Muscle layer of colon (tissue), 2 donors: ENCODE data around the gene TNS3.
"Not testable (repeated sequence)": the region's sequence is repeated elsewhere in the genome, so short reads cannot be mapped to it uniquely, and the experiment has no call there.

Experiments used
- H3K27ac ChIP-seq: one replicate; pipeline ENCODE4 v1.7.0; 2013; ENCODE audit warnings: low read depth, mild to moderate bottlenecking, low read length, moderate library complexity
- H3K27me3 ChIP-seq, 2 donors: one replicate each; pipeline ENCODE4 v1.7.0; 2013; ENCODE audit warnings: low read length in 2 of 2, mild to moderate bottlenecking in 2 of 2; ENCODE audit not compliant: insufficient read depth in 2 of 2, control insufficient read depth in 1 of 2
- H3K36me3 ChIP-seq: one replicate; pipeline ENCODE4 v1.7.0; 2013; ENCODE audit warnings: mild to moderate bottlenecking, low read length; ENCODE audit not compliant: insufficient read depth
- H3K4me1 ChIP-seq: one replicate; pipeline ENCODE4 v1.7.0; 2013; ENCODE audit warnings: mild to moderate bottlenecking, low read length; ENCODE audit not compliant: insufficient read depth
- H3K4me3 ChIP-seq, 2 donors: one replicate each; pipeline ENCODE4 v1.7.0; 2013; ENCODE audit warnings: low read length in 2 of 2, low read depth in 1 of 2, mild to moderate bottlenecking in 1 of 2, moderate library complexity in 1 of 2
- H3K9ac ChIP-seq: one replicate; pipeline ENCODE4 v1.7.0; 2013; ENCODE audit warnings: low read length
- H3K9me3 ChIP-seq: one replicate; pipeline ENCODE4 v1.7.0; 2013; ENCODE audit warnings: mild to moderate bottlenecking, low read length
- donor health status: abdominal sarcoma.
- donor health status: Adenocarcinoma of cecum.

TNS3 gene

DNA sequence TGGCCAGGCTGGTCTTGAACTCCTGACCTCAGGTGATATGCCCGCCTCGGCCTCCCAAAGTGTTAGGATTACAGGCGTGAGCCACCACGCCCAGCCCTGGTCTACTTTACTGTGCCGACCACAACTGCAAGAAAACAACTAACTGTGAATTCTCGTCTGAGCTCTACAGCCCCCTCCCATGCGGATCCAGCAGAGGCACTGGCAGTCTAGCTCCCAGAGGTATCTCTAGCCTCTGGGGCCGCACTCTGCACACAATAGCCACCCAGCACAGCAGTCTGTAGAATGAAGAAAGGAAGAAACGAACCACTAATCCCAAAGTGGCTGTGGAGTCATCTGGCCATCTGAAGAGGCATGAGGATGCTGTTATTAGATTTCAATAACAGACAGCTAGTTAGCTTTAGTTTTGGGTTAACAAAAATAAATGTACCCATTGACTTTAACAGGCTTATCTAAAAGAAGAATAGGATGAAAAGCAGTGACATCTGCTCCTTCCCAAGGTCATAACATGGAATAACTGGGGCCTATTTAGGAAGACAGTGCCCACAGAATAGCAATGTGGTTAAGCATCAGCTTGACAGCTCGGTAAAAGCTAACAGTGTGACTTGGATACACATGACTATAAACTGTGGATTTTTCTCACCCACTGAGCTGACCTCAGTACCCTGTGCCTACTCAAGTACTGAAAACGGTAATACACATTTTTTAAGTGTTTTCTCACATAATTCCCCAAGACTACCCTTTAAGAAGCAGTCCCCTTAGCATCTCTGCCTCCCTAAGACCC, 131.9 kb downstream of the TNS3 start:
- Histone ChIP-seq H3K9me3 (no peaks in the 10 kb centered on the region), H3K27ac (no peak overlapping the region), H3K4me3 (no peak overlapping the region), H3K36me3 (no peaks in the 10 kb centered on the region), H3K9ac (no peak overlapping the region), H3K27me3 (no peaks in the 10 kb centered on the region), H3K4me1 (peaks cover 29% of the 10 kb centered on the region)

- Histone ChIP-seq H3K9me3 (no peaks in the 10 kb centered on the region), H3K27ac (no peak overlapping the region), H3K4me3 (no peak overlapping the region), H3K4me1 (peaks cover 21% of the 10 kb centered on the region), H3K36me3 (no peaks in the 10 kb centered on the region), H3K27me3 (no peaks in the 10 kb centered on the region), H3K9ac (no peak overlapping the region)
Observed at GRCh38 chr7:47448971-47449370, 132.9 kb downstream of the TNS3 start.

GRCh38 chr7:47447621-47448349, 134.1 kb downstream of the TNS3 start:
- no peaks in the 10 kb centered on the region for H3K36me3 ChIP-seq
- H3K27ac ChIP-seq, result no peak overlapping the region
- no peaks in the 10 kb centered on the region for H3K27me3 ChIP-seq
- no peak overlapping the region for H3K4me3 ChIP-seq
- H3K9ac ChIP-seq, result no peak overlapping the region
- H3K9me3 ChIP-seq, result no peaks in the 10 kb centered on the region
- H3K4me1 ChIP-seq, result peaks cover 12% of the 10 kb centered on the region

GRCh38 chr7:47446871-47447466, 134.9 kb downstream of the TNS3 start:
- H3K27me3 ChIP-seq, result no peaks in the 10 kb centered on the region
- H3K4me1 ChIP-seq, result peaks cover 3% of the 10 kb centered on the region
- no peak overlapping the region for H3K9ac ChIP-seq
- H3K4me3 ChIP-seq, result no peak overlapping the region
- no peak overlapping the region for H3K27ac ChIP-seq
- H3K36me3 ChIP-seq, result no peaks in the 10 kb centered on the region
- no peaks in the 10 kb centered on the region for H3K9me3 ChIP-seq

GRCh38 chr7:47444376-47445098, 137.4 kb downstream of the TNS3 start:
- Histone ChIP-seq H3K9ac (no peak overlapping the region), H3K27ac (no peak overlapping the region), H3K4me1 (no peaks in the 10 kb centered on the region)

DNA sequence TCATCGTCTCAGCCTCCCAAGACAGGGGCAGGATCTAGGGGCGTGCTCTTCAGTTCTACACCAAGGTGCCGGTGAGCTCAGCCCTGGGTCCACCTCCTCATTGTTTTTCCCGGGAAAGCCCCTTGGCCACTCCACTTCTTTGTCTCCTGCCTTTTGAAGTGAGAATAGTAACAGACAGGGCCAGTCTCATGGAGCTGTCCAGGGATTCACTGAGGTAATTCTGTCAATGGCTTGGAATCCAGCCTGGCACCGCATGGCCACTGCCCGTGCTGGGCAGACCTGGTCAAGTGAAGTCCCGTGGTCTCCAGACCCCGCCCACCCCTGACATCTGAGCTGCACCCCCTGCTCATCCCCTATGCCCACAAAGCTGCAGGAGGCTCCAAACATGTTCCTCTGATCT, 138.9 kb downstream of the TNS3 start:
- H3K27ac ChIP-seq, result no peak overlapping the region
- no peaks in the 10 kb centered on the region for H3K36me3 ChIP-seq
- no peaks in the 10 kb centered on the region for H3K9me3 ChIP-seq
- H3K27me3 ChIP-seq, result no peaks in the 10 kb centered on the region
- H3K4me1 ChIP-seq, result no peaks in the 10 kb centered on the region
- H3K9ac ChIP-seq, result no peak overlapping the region
- no peak overlapping the region for H3K4me3 ChIP-seq

More at GRCh38 chr7:47444376-47445098, 137.4 kb downstream of the TNS3 start:
- no peaks in the 10 kb centered on the region for H3K27me3 ChIP-seq
- no peaks in the 10 kb centered on the region for H3K36me3 ChIP-seq
- H3K9me3 ChIP-seq, result no peaks in the 10 kb centered on the region
- H3K4me3 ChIP-seq, result no peak overlapping the region

DNA sequence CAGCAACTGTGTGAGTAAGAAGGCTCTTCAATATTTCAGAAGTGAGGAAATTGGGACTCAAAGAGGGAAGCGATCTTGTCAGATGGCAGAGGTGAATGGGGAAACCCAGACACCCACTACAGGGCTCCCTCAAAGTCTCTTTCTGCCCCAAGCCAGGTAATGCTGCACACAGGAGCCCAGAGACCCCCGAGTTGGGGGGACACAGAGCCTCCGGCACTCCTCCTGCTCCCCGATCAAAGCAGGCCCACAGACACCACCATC, 139.4 kb downstream of the TNS3 start:
- Histone ChIP-seq H3K4me1 (no peaks in the 10 kb centered on the region), H3K9ac (no peak overlapping the region), H3K9me3 (no peaks in the 10 kb centered on the region), H3K27me3 (no peaks in the 10 kb centered on the region), H3K27ac (no peak overlapping the region), H3K4me3 (no peak overlapping the region), H3K36me3 (no peaks in the 10 kb centered on the region)

DNA sequence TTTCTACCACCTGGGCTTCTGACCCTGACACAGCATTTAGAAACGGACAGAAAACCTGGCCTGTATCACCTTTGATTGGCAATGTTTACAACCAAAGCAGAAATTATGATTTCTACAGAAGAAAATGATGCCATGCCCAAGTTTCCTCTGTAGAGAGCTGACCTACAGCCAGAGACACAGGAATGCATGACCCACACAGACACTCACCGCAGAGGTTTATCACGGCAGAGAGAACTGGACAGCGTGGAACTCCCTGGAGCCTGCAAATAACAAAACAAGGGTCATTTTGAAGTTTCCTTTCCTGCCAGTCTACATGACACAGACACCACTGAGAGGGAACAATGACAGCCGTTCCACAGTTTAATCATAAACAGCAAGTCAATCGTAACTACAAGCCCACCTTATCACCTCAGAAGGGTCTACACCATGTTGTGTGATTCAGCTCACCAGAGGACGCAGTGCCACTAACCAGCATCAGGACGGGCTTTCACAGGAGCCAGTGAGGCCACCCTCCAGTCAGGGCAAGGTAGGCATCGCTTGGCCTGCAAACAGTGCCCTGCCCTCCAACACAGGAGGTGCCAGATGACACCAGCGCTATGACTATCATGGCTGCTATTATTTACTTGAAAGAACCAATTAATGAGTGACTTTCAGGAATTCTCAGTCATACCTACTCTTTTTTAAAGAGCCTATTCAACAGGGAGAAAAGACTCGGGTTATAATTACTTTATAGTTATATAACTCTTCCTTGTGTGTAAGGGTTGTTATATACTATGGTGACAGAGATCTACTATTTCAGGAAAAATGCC, 139.9 kb downstream of the TNS3 start:
- Histone ChIP-seq H3K27ac (no peak overlapping the region), H3K9me3 (no peaks in the 10 kb centered on the region), H3K27me3 (no peaks in the 10 kb centered on the region), H3K9ac (no peak overlapping the region), H3K4me3 (no peak overlapping the region), H3K36me3 (no peaks in the 10 kb centered on the region), H3K4me1 (no peaks in the 10 kb centered on the region)

GRCh38 chr7:47441048-47441447, 140.9 kb downstream of the TNS3 start:
- not testable (repeated sequence) for H3K9ac ChIP-seq, H3K27me3 ChIP-seq, H3K36me3 ChIP-seq, H3K9me3 ChIP-seq, H3K4me3 ChIP-seq, H3K4me1 ChIP-seq, H3K27ac ChIP-seq

- H3K4me3 ChIP-seq, result no peak overlapping the region
- H3K4me1 ChIP-seq, result no peaks in the 10 kb centered on the region
- H3K9me3 ChIP-seq, result no peaks in the 10 kb centered on the region
- H3K27ac ChIP-seq, result no peak overlapping the region
- no peak overlapping the region for H3K9ac ChIP-seq
- no peaks in the 10 kb centered on the region for H3K36me3 ChIP-seq
- H3K27me3 ChIP-seq, result no peaks in the 10 kb centered on the region
Observed at GRCh38 chr7:47440320-47440719, 141.6 kb downstream of the TNS3 start.

DNA sequence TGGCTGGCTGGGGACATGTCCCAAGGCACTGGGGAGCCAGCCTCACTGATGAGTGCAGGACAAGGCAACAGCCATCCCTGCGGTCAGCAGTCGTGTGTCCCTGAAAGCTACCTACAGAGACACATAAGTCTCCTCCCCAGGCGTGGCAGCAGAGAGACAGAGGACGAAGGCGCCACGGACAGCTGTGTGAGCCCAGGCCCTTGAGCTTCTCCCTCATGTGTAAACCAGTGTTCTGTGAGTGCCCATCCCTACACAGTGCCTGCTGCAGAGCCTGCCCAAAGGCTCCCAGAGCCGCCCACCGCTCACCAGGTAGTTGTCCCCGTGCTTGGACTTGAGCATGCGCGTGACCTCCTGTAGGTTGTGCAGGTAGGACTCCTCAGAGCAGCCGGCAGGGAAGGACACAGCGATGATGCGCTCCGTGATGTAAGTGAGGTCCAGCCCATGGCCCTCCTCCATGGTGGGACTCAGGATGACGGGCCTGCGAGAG, 142.7 kb downstream of the TNS3 start:
- H3K36me3 ChIP-seq, result peaks cover 4% of the 10 kb centered on the region
- H3K27ac ChIP-seq, result no peak overlapping the region

More for the DNA sequence above, 142.7 kb downstream of the TNS3 start:
- Histone ChIP-seq H3K27me3 (no peaks in the 10 kb centered on the region), H3K4me3 (no peak overlapping the region), H3K4me1 (no peaks in the 10 kb centered on the region), H3K9ac (no peak overlapping the region), H3K9me3 (no peaks in the 10 kb centered on the region)
